GM06990 (cell line): ENCODE measurements around the gene NAT16.
A peak's percentile ranks its signal among the peaks of the same experiment; 100 is the strongest.
"Not testable (repeated sequence)": the region's sequence is repeated elsewhere in the genome, so short reads cannot be mapped to it uniquely, and the experiment has no call there.

Source experiments
- DNase-seq: peaks from one replicate; pipeline ENCODE4 v3.0.0-alpha.2; 2011; ENCODE audit not compliant: insufficient read length; ENCODE audit errors: extremely low read depth
- H3K27me3 ChIP-seq: replicated peaks from 2 replicates; pipeline ENCODE4 v1.6.0; 2011; ENCODE audit warnings: low read length; ENCODE audit not compliant: control insufficient read depth, insufficient read depth
- H3K36me3 ChIP-seq: 2 replicates; pipeline ENCODE4 v1.5.1; 2011; ENCODE audit warnings: low read length; ENCODE audit not compliant: control insufficient read depth, insufficient read depth
- H3K4me3 ChIP-seq: replicated peaks from 2 replicates; pipeline ENCODE4 v1.5.1; 2011; ENCODE audit warnings: low read depth, mild to moderate bottlenecking, control low read depth, low read length
- CTCF ChIP-seq: IDR thresholded peaks from 2 replicates; pipeline ENCODE4 v1.5.1; 2011; ENCODE audit warnings: low read length, control low read depth, mild to moderate bottlenecking, inconsistent platforms; ENCODE audit not compliant: insufficient read depth, poor library complexity, severe bottlenecking

The NAT16 gene

GRCh38 chr7:101140339-101140699, 39.8 kb downstream of the NAT16 start:
- no peak for DNase-seq
- TF ChIP-seq CTCF, result no peak
- H3K36me3 ChIP-seq, result no peaks in the 10 kb centered on the region
- H3K27me3 ChIP-seq, result no peaks in the 10 kb centered on the region; the same call in 1 of the 2 replicates
- H3K4me3 ChIP-seq, result no peak overlapping the region

GRCh38 chr7:101138213-101138870, 41.8 kb downstream of the NAT16 start:
- no peaks in the 10 kb centered on the region; the same call in 1 of the 2 replicates for H3K27me3 ChIP-seq
- DNase-seq, result peak; percentile 76
- peak overlapping the region; percentile 19; the same call in 1 of the 2 replicates for H3K4me3 ChIP-seq
- no peaks in the 10 kb centered on the region for H3K36me3 ChIP-seq
- peak; percentile 92 for TF ChIP-seq CTCF

GRCh38 chr7:101137651-101138212, 42.4 kb downstream of the NAT16 start:
- Histone ChIP-seq H3K4me3 (no peak overlapping the region), H3K27me3 (no peaks in the 10 kb centered on the region; the same call in 1 of the 2 replicates), H3K36me3 (no peaks in the 10 kb centered on the region)
- DNase-seq, result no peak
- TF ChIP-seq CTCF, result no peak

GRCh38 chr7:101134399-101134980, 45.6 kb downstream of the NAT16 start:
- no peak for TF ChIP-seq CTCF
- Histone ChIP-seq H3K27me3 (no peaks in the 10 kb centered on the region; the same call in 1 of the 2 replicates), H3K4me3 (no peak overlapping the region), H3K36me3 (no peaks in the 10 kb centered on the region)
- DNase-seq, result no peak

GRCh38 chr7:101133621-101134398, 46.3 kb downstream of the NAT16 start:
- TF ChIP-seq CTCF, result no peak

GRCh38 chr7:101132626-101133600, 47.2 kb downstream of the NAT16 start:
- DNase-seq, H3K4me3 ChIP-seq, H3K27me3 ChIP-seq, H3K36me3 ChIP-seq: not testable (repeated sequence)

More at GRCh38 chr7:101133621-101134398, 46.3 kb downstream of the NAT16 start:
- H3K36me3 ChIP-seq, result no peaks in the 10 kb centered on the region
- H3K27me3 ChIP-seq, result no peaks in the 10 kb centered on the region; the same call in 1 of the 2 replicates
- no peak overlapping the region for H3K4me3 ChIP-seq
- DNase-seq, result no peak
